DMS79 (cell line): ENCODE data around the gene ISLR.
"Not testable (repeated sequence)": the region's sequence is repeated elsewhere in the genome, so short reads cannot be mapped to it uniquely, and the experiment has no call there.

Experiments
- DNase-seq: peaks from one replicate; lab custom pipeline; 2025; lab: John Stamatoyannopoulos, UW

Gene ISLR

GRCh38 chr15:74137537-74137894 lies 36.0 kb upstream of the ISLR start:
- DNase-seq: no peak

- no peak for DNase-seq
Measured at GRCh38 chr15:74138642-74139041, 34.9 kb upstream of the ISLR start.

GRCh38 chr15:74141591-74141990 lies 31.9 kb upstream of the ISLR start:
- DNase-seq: no peak

GRCh38 chr15:74144153-74144775 lies 29.2 kb upstream of the ISLR start:
- DNase-seq: no peak

GRCh38 chr15:74146277-74146800 lies 27.2 kb upstream of the ISLR start:
- no peak for DNase-seq

- no peak for DNase-seq
Measured at GRCh38 chr15:74147051-74147450, 26.5 kb upstream of the ISLR start.

GRCh38 chr15:74155766-74156417 lies 17.6 kb upstream of the ISLR start:
- DNase-seq: no peak

GRCh38 chr15:74156678-74157411 lies 16.7 kb upstream of the ISLR start:
- no peak for DNase-seq

GRCh38 chr15:74157868-74158827 lies 15.4 kb upstream of the ISLR start:
- no peak for DNase-seq

- DNase-seq: no peak
Measured at GRCh38 chr15:74158855-74159650, 14.5 kb upstream of the ISLR start.

GRCh38 chr15:74159773-74160172 lies 13.7 kb upstream of the ISLR start:
- no peak for DNase-seq

- DNase-seq: not testable (repeated sequence)
Measured at GRCh38 chr15:74160390-74160789, 13.1 kb upstream of the ISLR start.

- DNase-seq: not testable (repeated sequence)
Measured at GRCh38 chr15:74162195-74162536, 11.3 kb upstream of the ISLR start.

GRCh38 chr15:74165461-74165860 lies 8.0 kb upstream of the ISLR start:
- no peak for DNase-seq

GRCh38 chr15:74167891-74168331 lies 5.6 kb upstream of the ISLR start:
- DNase-seq: no peak

GRCh38 chr15:74168711-74169126 lies 4.8 kb upstream of the ISLR start:
- no peak for DNase-seq

- no peak for DNase-seq
Measured at GRCh38 chr15:74170071-74170844, 3.3 kb upstream of the ISLR start.

- DNase-seq: no peak
Measured at GRCh38 chr15:74170875-74171578, 2.5 kb upstream of the ISLR start.

- no peak for DNase-seq
Measured at GRCh38 chr15:74171965-74172541, 1.5 kb upstream of the ISLR start.
